SU-DHL-6 (cell line): ENCODE results near the gene SCGN.

Experiments used
- H2AFZ ChIP-seq: fragments of 200-600 bp; sonication (generic); 2 replicates; pipeline ENCODE4 v1.6.1; 2014; ENCODE audit warnings: low read depth, mild to moderate bottlenecking, moderate library complexity, mixed read lengths, antibody characterized with exemption, low read length; ENCODE audit not compliant: severe bottlenecking
- H3F3A ChIP-seq: fragments of 200-600 bp; shearing (Covaris generic); 2 replicates; pipeline ENCODE4 v1.6.0; 2016; ENCODE audit warnings: antibody characterized with exemption, mild to moderate bottlenecking; ENCODE audit not compliant: insufficient read depth
- H3K27ac ChIP-seq: fragments of 200-600 bp; sonication (generic); 2 replicates; pipeline ENCODE4 v1.5.1; 2016; ENCODE audit warnings: low read depth, mild to moderate bottlenecking, low read length, moderate library complexity, mixed read lengths
- H3K27me3 ChIP-seq: fragments of 200-600 bp; sonication (generic), shearing (Covaris generic); 2 replicates; pipeline ENCODE4 v1.6.0; 2014; ENCODE audit warnings: mild to moderate bottlenecking, low read length
- H3K36me3 ChIP-seq: fragments of 200-600 bp; sonication (generic); 2 replicates; pipeline ENCODE4 v1.6.1; 2014; ENCODE audit warnings: mild to moderate bottlenecking, low read length, mixed read lengths
- H3K4me2 ChIP-seq: fragments of 300-600, 200-600 bp; shearing (Covaris generic), sonication (generic); 2 replicates; pipeline ENCODE4 v1.6.0; 2014; ENCODE audit warnings: low read length, low read depth, mild to moderate bottlenecking; ENCODE audit not compliant: poor library complexity, severe bottlenecking
- H3K4me3 ChIP-seq: fragments of 200-600 bp; sonication (generic); 2 replicates; pipeline ENCODE4 v1.5.1; 2014; ENCODE audit warnings: antibody characterized with exemption, low read length, mild to moderate bottlenecking, mixed read lengths; ENCODE audit not compliant: insufficient read depth, poor library complexity, severe bottlenecking
- H3K79me2 ChIP-seq: fragments of 200-600 bp; sonication (generic); 2 replicates; pipeline ENCODE4 v1.6.1; 2014; ENCODE audit warnings: mild to moderate bottlenecking, low read length, moderate library complexity; ENCODE audit not compliant: insufficient read depth
- H3K9ac ChIP-seq: fragments of 200-600 bp; sonication (generic); 2 replicates; pipeline ENCODE4 v1.7.0; 2014; ENCODE audit warnings: mild to moderate bottlenecking, low read length
- H3K9me2 ChIP-seq: fragments of 200-600 bp; sonication (generic); replicated peaks from 2 replicates; pipeline ENCODE4 v1.6.1; 2014; ENCODE audit warnings: low read length; ENCODE audit not compliant: insufficient read depth
- H3K9me3 ChIP-seq: fragments of 200-600 bp; sonication (generic); 2 replicates; pipeline ENCODE4 v1.6.1; 2014; ENCODE audit warnings: low read length, mixed read lengths; ENCODE audit not compliant: insufficient read depth
- H4K20me1 ChIP-seq: fragments of 200-600 bp; sonication (generic); 2 replicates; pipeline ENCODE4 v1.6.1; 2014; ENCODE audit warnings: low read depth, mild to moderate bottlenecking, antibody characterized with exemption, low read length, moderate library complexity, mixed read lengths
- CTCF ChIP-seq: fragments of 200-600 bp; sonication (generic); IDR thresholded peaks from one replicate; pipeline ENCODE4 v1.5.1; 2017; ENCODE audit warnings: antibody characterized with exemption, mild to moderate bottlenecking, low read length, moderate library complexity; ENCODE audit not compliant: insufficient read depth, poor library complexity, severe bottlenecking
- EZH2phosphoT487 ChIP-seq: fragments of 200-600 bp; sonication (generic), shearing (Covaris generic); conservative IDR thresholded peaks from 2 replicates; pipeline ENCODE4 v1.6.1; 2018; ENCODE audit warnings: mild to moderate bottlenecking, antibody characterized with exemption, low read length, moderate library complexity, mixed read lengths

The SCGN gene

GRCh38 chr6:25652007-25652515, at the start of gene SCGN:
SCGN (plus strand) TSS chr6:25652215; CDS start chr6:25652404, 189 bp downstream.
- Histone ChIP-seq H3K27ac (no peak within 1 kb of the TSS), H3K4me3 (no peak within 1 kb of the TSS), H3K4me2 (no peak within 1 kb of the TSS)

GRCh38 chr6:25602674-25602982, 49.4 kb upstream of the SCGN start:
- Histone ChIP-seq H3K4me2 (no peak overlapping the region), H3F3A (peaks cover 7% of the 10 kb centered on the region), H3K36me3 (no peaks in the 10 kb centered on the region; the same call in 1 of the 2 replicates), H3K9ac (no peak overlapping the region), H3K9me2 (no peaks in the 10 kb centered on the region), H3K79me2 (no peaks in the 10 kb centered on the region), H3K9me3 (no peaks in the 10 kb centered on the region), H2AFZ (no peak overlapping the region), H3K4me3 (no peak overlapping the region), H4K20me1 (no peaks in the 10 kb centered on the region), H3K27me3 (no peaks in the 10 kb centered on the region), H3K27ac (no peak overlapping the region)
- no peak for TF ChIP-seq CTCF
- no peak for TF ChIP-seq EZH2phosphoT487

More at GRCh38 chr6:25652007-25652515, at the start of gene SCGN:
- no peaks in the 10 kb centered on the region for H3F3A ChIP-seq
- H3K9me3 ChIP-seq: no peaks in the 10 kb centered on the region
- H3K9ac ChIP-seq: no peak within 1 kb of the TSS
- no peak within 1 kb of the TSS for H2AFZ ChIP-seq
- H3K9me2 ChIP-seq: no peaks in the 10 kb centered on the region
- H3K79me2 ChIP-seq: no peaks in the 10 kb centered on the region
- no peaks in the 10 kb centered on the region for H3K36me3 ChIP-seq
- H4K20me1 ChIP-seq: no peaks in the 10 kb centered on the region
- TF ChIP-seq CTCF (no peak), EZH2phosphoT487 (no peak)
- no peaks in the 10 kb centered on the region for H3K27me3 ChIP-seq

- H3K27ac ChIP-seq: no peak overlapping the region
- no peaks in the 10 kb centered on the region for H3K9me2 ChIP-seq
- H3K9me3 ChIP-seq: no peaks in the 10 kb centered on the region
- no peak overlapping the region for H3K4me2 ChIP-seq
- no peaks in the 10 kb centered on the region; the same call in 1 of the 2 replicates for H3K36me3 ChIP-seq
- no peaks in the 10 kb centered on the region for H4K20me1 ChIP-seq
- H3K27me3 ChIP-seq: no peaks in the 10 kb centered on the region
- H2AFZ ChIP-seq: no peak overlapping the region
- no peak for TF ChIP-seq EZH2phosphoT487
- no peak for TF ChIP-seq CTCF
- H3K4me3 ChIP-seq: no peak overlapping the region
- H3K9ac ChIP-seq: no peak overlapping the region
- H3F3A ChIP-seq: peaks cover 7% of the 10 kb centered on the region
- no peaks in the 10 kb centered on the region for H3K79me2 ChIP-seq
These were observed 48.8 kb upstream of the SCGN start for GRCh38 chr6:25603251-25603650.

- peaks cover 3% of the 10 kb centered on the region; the same call in 1 of the 2 replicates for H3K36me3 ChIP-seq
- H4K20me1 ChIP-seq: no peaks in the 10 kb centered on the region
- no peak overlapping the region for H3K4me3 ChIP-seq
- no peak overlapping the region for H3K4me2 ChIP-seq
- no peaks in the 10 kb centered on the region for H3K79me2 ChIP-seq
- H3K9me3 ChIP-seq: no peaks in the 10 kb centered on the region
- no peak for TF ChIP-seq EZH2phosphoT487
- no peak for TF ChIP-seq CTCF
- no peaks in the 10 kb centered on the region for H3K9me2 ChIP-seq
- no peak overlapping the region for H3K27ac ChIP-seq
- no peak overlapping the region for H2AFZ ChIP-seq
- H3F3A ChIP-seq: peaks cover 7% of the 10 kb centered on the region
- H3K27me3 ChIP-seq: no peaks in the 10 kb centered on the region
- no peak overlapping the region for H3K9ac ChIP-seq
These were observed 45.9 kb upstream of the SCGN start for GRCh38 chr6:25606151-25606550.
